CD4-positive, alpha-beta T cell (primary cell): Measurements from ENCODE around the gene ZNF212. TPM values are rescaled to one million over a fixed set of nuclear protein-coding genes. Genes with fewer than 3 reads are reported as not detected.
A peak's percentile ranks its signal among the peaks of the same experiment; 100 is the strongest.
"Not testable (repeated sequence)": the region's sequence is repeated elsewhere in the genome, so short reads cannot be mapped to it uniquely, and the experiment has no call there.

Source experiments
- ATAC-seq: fragments of 200-7000 bp; cut with Tn5 transposase; one replicate; pipeline ENCODE4 v1.10.0; 2022; ENCODE audit warnings: mild to moderate bottlenecking; ENCODE audit not compliant: poor library complexity
- CTCF ChIA-PET: fragments of 350-600 bp; sonication (Branson Sonifier 250); formaldehyde crosslinking; loops from one replicate; lab custom pipeline; 2021; ENCODE audit warnings: antibody characterized with exemption, inconsistent platforms; lab: Charles Lee
- POLR2A ChIA-PET: fragments of 350-600 bp; sonication (Branson Sonifier 250); formaldehyde crosslinking; loops from one replicate; lab custom pipeline; 2021; ENCODE audit warnings: antibody characterized with exemption, inconsistent platforms; lab: Charles Lee
- DNase-seq, 14 experiments: peaks; one replicate each; pipeline ENCODE4 v3.0.0-alpha.2; 2013 to 2020; ENCODE audit warnings: mixed read lengths in 2 of 14
- H3K27ac ChIP-seq, 2 donors: one replicate each; pipeline versions ENCODE4 v1.5.1 to v1.7.0; 2013; ENCODE audit warnings: low read length in 2 of 2, low read depth in 1 of 2, mild to moderate bottlenecking in 1 of 2
- H3K27me3 ChIP-seq, 2 experiments: 1 replicate in 1 of 2; 2 replicates in 1 of 2; pipeline versions ENCODE4 v1.6.1 to v1.7.0; 2013; ENCODE audit warnings: low read length in 2 of 2, control low read depth in 1 of 2, mild to moderate bottlenecking in 1 of 2, moderate library complexity in 1 of 2; ENCODE audit not compliant: insufficient read depth in 2 of 2, control insufficient read depth in 1 of 2
- H3K36me3 ChIP-seq: one replicate; pipeline ENCODE4 v1.6.1; 2013; ENCODE audit warnings: low read length, control low read depth; ENCODE audit not compliant: insufficient read depth
- H3K4me1 ChIP-seq: one replicate; pipeline ENCODE4 v1.6.1; 2013; ENCODE audit warnings: low read length, control low read depth; ENCODE audit not compliant: insufficient read depth
- H3K4me3 ChIP-seq: one replicate; pipeline ENCODE4 v1.5.1; 2013; ENCODE audit warnings: mild to moderate bottlenecking, low read length, moderate library complexity
- H3K9me3 ChIP-seq, 2 experiments: 1 replicate in 1 of 2; 2 replicates in 1 of 2; pipeline versions ENCODE4 v1.6.1 to v1.7.0; 2013; ENCODE audit warnings: low read length in 2 of 2, mild to moderate bottlenecking in 2 of 2, control low read depth in 1 of 2, moderate library complexity in 1 of 2; ENCODE audit not compliant: control insufficient read depth in 1 of 2, insufficient read depth in 1 of 2
- H3K27ac Mint-ChIP-seq: one replicate; pipeline ENCODE4 v1.8.0; 2020; ENCODE audit warnings: mixed read lengths
- H3K27me3 Mint-ChIP-seq: one replicate; pipeline ENCODE4 v1.8.0; 2021; ENCODE audit warnings: mixed read lengths
- H3K36me3 Mint-ChIP-seq: one replicate; pipeline ENCODE4 v1.8.0; 2021; ENCODE audit warnings: low read depth, mixed read lengths
- H3K4me1 Mint-ChIP-seq: one replicate; pipeline ENCODE4 v1.8.0; 2021; ENCODE audit warnings: low read depth, mixed read lengths
- H3K4me3 Mint-ChIP-seq: one replicate; pipeline ENCODE4 v1.8.0; 2020; ENCODE audit warnings: mild to moderate bottlenecking, mixed read lengths
- H3K9me3 Mint-ChIP-seq: one replicate; pipeline ENCODE4 v1.8.0; 2020; ENCODE audit warnings: mixed read lengths
- CTCF ChIP-seq: fragments of 200-600 bp; IDR thresholded peaks from one replicate; pipeline ENCODE4 v1.8.0; 2022; ENCODE audit warnings: antibody characterized with exemption, mild to moderate bottlenecking
- intact Hi-C, 2 experiments: fragments of 100-400 bp; cut with DNase I in 1 of 2; cut with micrococcal nuclease in 1 of 2; formaldehyde crosslinking; loops; one replicate each; pipeline versions ENCODE4 v1.15.1 to v1.9.0; 2023 to 2025; cut with DNase I, micrococcal nuclease
- total RNA-seq, 174 experiments: library from RNA in 2 of 174; stranded (reverse) in 2 of 174; gene quantifications; one replicate each; pipeline ENCODE4 v1.2.3 and lab custom pipeline; 2021 to 2026

ZNF212 gene
- total RNA-seq, 2 experiments from 2014 or later = 12.1 to 13.2 TPM

GRCh38 chr7:149248777-149249176 is 9.3 kb downstream of the ZNF212 start:
- Mint-ChIP-seq H3K27ac (peak overlapping the region; percentile 34), H3K4me1 (peaks cover 31% of the 10 kb centered on the region), H3K36me3 (peaks cover 55% of the 10 kb centered on the region), H3K27me3 (no peaks in the 10 kb centered on the region), H3K9me3 (no peaks in the 10 kb centered on the region), H3K4me3 (no peak overlapping the region)
- Histone ChIP-seq H3K27ac (no peak overlapping the region), H3K4me1 (peaks cover 9% of the 10 kb centered on the region), H3K4me3 (no peak overlapping the region), H3K9me3 (no peaks in the 10 kb centered on the region), H3K36me3 (peaks cover 43% of the 10 kb centered on the region), H3K27me3 (no peaks in the 10 kb centered on the region)
- no peak for DNase-seq
- ChIA-PET CTCF (interaction anchor here (0.6 to 1.7 kb wide), 3 partner anchors 10 to 36 kb away, joined by 3 to 7 read pairs (median 3); partner anchors contain the start of gene ZNF783), POLR2A (no interaction called here)
- TF ChIP-seq CTCF = no peak
- intact Hi-C loops = loop anchor here in 1 of 2 experiments (10.0 kb wide), 1 partner anchor 224 kb away; the partner anchor contains the start of gene PDIA4
- ATAC-seq = no peak

- peaks cover 57% of the 10 kb centered on the region for H3K36me3 ChIP-seq
- intact Hi-C loops, H3K9me3 ChIP-seq, H3K27me3 Mint-ChIP-seq, H3K4me1 ChIP-seq, ATAC-seq, DNase-seq, H3K4me3 ChIP-seq, H3K27ac ChIP-seq, H3K4me3 Mint-ChIP-seq, H3K27me3 ChIP-seq, H3K27ac Mint-ChIP-seq, H3K9me3 Mint-ChIP-seq: not testable (repeated sequence)
- Mint-ChIP-seq H3K36me3 (peaks cover 62% of the 10 kb centered on the region), H3K4me1 (peaks cover 25% of the 10 kb centered on the region)
- CTCF ChIA-PET = interaction anchor here (1.7 kb wide), 1 partner anchor 12 kb away, joined by 7 read pairs; the partner anchor contains the start of gene ZNF783
- POLR2A ChIA-PET = interaction anchor here (0.5 kb wide), 1 partner anchor 67 kb away, joined by 3 read pairs; no protein-coding TSS in a partner anchor
Observed at GRCh38 chr7:149250151-149250550, 10.7 kb downstream of the ZNF212 start.

GRCh38 chr7:149251518-149251917 is 12.1 kb downstream of the ZNF212 start:
- DNase-seq, H3K27me3 ChIP-seq, ATAC-seq, H3K27ac Mint-ChIP-seq, H3K4me1 ChIP-seq, H3K4me3 ChIP-seq, H3K9me3 ChIP-seq, intact Hi-C loops, H3K27ac ChIP-seq, H3K4me3 Mint-ChIP-seq, H3K9me3 Mint-ChIP-seq, H3K27me3 Mint-ChIP-seq: not testable (repeated sequence)
- H3K36me3 ChIP-seq = peaks cover 63% of the 10 kb centered on the region
- ChIA-PET POLR2A (interaction anchor here (0.8 kb wide), 1 partner anchor 209 kb away, joined by 3 read pairs; the partner anchor contains the start of gene ZNF777), CTCF (interaction anchor here (0.6 to 0.9 kb wide), 2 partner anchors 10 to 11 kb away, joined by 3 to 4 read pairs; partner anchors contain the start of gene ZNF783)
- Mint-ChIP-seq H3K36me3 (peaks cover 72% of the 10 kb centered on the region), H3K4me1 (peaks cover 16% of the 10 kb centered on the region)

GRCh38 chr7:149252378-149252777 is 12.9 kb downstream of the ZNF212 start:
- TF ChIP-seq CTCF = no peak
- no peaks in the 10 kb centered on the region for H3K4me1 ChIP-seq
- ATAC-seq (no peak), DNase-seq (no peak)
- no peaks in the 10 kb centered on the region for H3K9me3 ChIP-seq
- no peaks in the 10 kb centered on the region for H3K27me3 ChIP-seq
- no peak overlapping the region for H3K4me3 Mint-ChIP-seq
- peaks cover 63% of the 10 kb centered on the region for H3K36me3 ChIP-seq
- no peak overlapping the region for H3K27ac ChIP-seq
- ChIA-PET CTCF (interaction anchor here (0.6 to 1.1 kb wide), 3 partner anchors 9 to 396 kb away, joined by 3 to 6 read pairs (median 5); partner anchors contain the start of gene ZNF783), POLR2A (interaction anchor here (0.8 to 1.0 kb wide), 2 partner anchors 33 to 208 kb away, joined by 3 read pairs; partner anchors contain the start of gene ZNF777)
- H3K4me1 Mint-ChIP-seq = peaks cover 16% of the 10 kb centered on the region
- H3K27me3 Mint-ChIP-seq = no peaks in the 10 kb centered on the region
- no peak overlapping the region for H3K27ac Mint-ChIP-seq
- H3K9me3 Mint-ChIP-seq = no peaks in the 10 kb centered on the region
- peaks cover 72% of the 10 kb centered on the region for H3K36me3 Mint-ChIP-seq
- no peak overlapping the region for H3K4me3 ChIP-seq
- intact Hi-C loops = no loop called here
